Activated effector memory CD4-positive, alpha-beta T cell treated with Interleukin-2 at 50 U/mL for 16 hours (primary cell): ENCODE measurements around the gene DCDC1.

Experiments
- DNase-seq: peaks from one replicate; pipeline ENCODE4 v3.0.0-alpha.2; 2020

Gene DCDC1

DNA sequence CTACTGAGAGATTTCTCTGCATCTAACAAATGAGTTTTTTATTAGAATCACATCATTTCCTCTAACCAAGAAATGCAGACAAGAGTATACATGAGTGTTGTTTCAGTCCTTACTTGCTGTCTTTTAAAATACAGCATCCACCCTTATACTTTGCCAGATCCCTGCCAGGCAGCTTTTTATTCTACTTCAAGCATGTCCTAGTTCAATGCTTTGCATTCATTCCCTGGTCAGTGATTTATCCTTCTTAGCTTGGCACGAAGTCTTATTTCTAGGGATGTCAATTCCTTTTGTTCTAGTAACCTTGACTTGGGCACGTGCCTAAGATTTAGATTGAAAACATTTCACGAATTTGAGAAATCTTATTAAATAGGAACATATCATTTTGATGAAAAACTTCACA lies 476.2 kb downstream of the DCDC1 start:
- no peak for DNase-seq

DNA sequence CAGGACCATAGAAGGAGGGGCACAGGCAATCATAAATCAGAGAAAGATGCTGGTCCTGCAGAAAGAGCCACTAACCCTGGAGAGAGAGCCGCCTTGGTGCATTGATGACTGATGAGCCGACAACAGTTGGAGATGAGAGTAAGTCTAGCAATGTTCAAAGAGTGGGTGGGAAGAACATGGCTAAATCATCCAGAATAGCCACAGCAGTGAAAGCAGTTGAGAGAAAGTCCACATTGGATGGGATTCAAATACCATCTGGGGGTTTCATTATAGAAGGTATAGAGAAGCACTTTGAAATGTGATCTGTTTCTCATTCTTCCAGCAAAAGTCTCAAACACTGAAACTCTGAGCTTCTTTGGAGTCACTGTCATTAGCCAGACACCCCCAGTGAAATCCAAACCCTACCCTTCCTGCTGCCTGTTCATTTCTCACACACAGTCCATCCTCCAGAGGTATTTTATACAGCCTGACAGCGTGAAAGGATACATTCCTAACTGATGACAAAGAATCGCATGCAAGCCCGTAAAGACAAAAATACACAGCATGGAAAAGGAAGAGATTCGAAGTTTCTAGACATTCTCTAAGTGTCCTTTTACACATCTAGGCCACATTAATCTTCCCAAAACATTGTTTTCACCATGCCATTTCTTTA lies 480.3 kb downstream of the DCDC1 start:
- no peak for DNase-seq

DNA sequence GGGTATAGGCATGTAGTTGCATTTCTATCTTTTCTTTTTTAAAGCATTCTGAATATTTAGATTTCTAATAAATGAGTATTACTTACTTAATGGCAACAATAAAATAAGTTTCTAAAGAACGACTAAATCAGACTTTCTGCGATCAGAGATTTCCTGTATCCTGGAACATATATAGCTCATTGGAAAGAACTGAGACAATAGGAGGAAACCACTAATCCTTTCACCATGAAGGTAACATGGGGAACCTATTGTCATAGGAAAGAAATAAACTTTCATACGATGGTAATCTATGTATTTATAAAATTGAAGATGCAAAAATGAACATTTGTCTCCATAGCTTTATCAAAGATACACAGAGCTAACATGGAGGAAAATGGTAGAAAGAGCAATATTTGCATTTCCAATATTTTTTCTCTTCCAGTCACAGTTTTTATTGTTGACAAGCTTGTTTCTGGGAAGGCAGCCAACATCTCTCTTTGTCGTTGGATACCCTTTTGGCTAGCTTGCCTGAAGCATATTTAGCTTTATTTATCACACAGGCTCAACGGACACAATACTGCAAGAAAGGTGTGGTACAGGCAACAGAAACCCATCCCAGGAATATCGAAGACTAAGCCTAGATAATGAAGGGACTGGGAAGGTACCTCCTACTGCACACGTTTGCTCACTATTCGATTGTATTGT lies 490.1 kb downstream of the DCDC1 start:
- no peak for DNase-seq

- no peak for DNase-seq
These were observed 491.1 kb downstream of the DCDC1 start for GRCh38 chr11:30878400-30878799.

DNA sequence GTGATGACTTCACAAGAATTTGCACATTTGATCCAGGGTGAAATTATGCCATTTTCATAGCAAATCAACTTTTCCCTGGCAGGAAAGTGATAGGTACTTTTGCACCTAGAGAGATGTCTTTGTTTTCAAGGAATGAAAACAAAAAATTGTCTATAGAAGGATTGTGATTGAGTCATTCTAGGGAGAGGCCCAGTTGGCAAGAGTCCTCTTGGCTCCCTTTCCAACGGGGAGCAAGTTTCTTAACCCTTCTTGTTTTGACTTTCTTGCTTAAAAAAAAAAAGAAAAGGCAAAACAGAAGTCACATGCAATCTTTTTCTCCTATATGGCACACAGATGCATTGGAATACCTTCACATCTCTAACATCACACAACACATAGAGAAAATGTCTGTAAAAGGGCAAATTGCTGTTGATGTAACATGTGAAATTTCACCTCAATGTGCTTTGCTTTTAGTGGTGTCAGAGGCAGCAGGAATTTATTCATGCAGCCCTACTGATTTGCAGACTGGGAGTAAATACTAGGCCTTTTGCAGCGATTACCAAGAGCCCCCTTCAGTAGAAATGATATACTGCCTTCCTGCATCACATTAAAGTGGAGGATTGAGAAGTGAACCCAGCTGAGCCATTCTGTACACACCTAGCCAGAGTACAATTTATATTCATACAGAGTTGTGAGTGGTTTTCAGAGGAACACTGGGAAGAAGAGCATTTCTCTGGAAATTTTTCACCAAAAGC lies 492.7 kb downstream of the DCDC1 start:
- DNase-seq: no peak

GRCh38 chr11:30876228-30876627 lies 493.3 kb downstream of the DCDC1 start:
- DNase-seq: no peak

GRCh38 chr11:30875806-30876205 lies 493.7 kb downstream of the DCDC1 start:
- DNase-seq: no peak

DNA sequence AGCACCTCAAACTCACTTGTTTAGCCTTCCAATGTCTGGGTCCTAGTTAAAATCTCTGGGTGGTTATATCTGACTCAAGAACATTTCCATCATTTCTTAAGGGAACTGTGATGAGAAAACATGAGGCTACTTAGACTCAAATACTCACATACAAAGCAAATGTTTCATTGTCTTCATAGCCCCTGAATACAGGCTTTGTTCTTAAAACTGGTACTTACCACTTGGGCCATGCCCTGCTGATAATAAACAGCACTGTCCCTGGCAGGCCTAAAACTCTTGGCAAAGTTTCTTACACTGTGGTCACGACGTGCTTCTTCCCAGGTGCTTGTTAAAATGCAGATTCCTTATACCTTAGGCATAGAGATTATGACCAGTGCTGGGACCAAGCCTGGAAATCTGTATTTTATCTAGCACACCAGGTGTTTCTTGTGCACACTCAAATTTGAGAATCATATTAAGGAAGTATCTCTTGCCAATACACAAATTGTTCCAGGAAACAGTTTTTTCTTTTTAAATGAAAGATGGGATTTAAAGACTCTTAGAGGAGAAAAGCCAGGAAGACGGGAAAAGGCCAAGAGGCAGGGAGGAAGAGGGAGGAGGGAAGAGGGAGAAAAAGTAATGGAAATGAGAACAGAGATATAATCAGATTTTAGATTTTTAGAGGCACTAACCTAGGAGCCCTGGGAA lies 495.5 kb downstream of the DCDC1 start:
- no peak for DNase-seq

GRCh38 chr11:30868626-30869081 lies 500.9 kb downstream of the DCDC1 start:
- no peak for DNase-seq

GRCh38 chr11:30863209-30863608 lies 506.3 kb downstream of the DCDC1 start:
- DNase-seq: no peak

GRCh38 chr11:30861531-30861930 lies 508.0 kb downstream of the DCDC1 start:
- no peak for DNase-seq

DNA sequence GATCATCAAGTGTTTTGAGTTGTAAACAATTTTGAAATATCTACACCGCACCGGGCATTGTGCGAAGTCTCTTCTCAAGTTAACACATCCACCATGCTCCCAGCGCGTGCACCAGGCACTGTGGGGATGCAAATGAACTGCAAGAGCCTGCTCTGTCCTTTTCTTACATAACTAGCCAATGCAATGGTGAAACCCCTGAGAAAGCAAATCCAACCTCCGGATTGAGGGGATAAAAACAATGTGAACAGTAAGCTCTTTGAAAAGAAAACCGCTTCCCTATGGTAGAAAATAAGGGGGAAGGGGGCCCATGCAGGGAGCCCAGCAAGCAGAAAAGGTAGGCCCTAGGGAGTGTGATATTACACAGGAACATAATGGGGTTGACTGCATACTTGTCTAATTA lies 508.5 kb downstream of the DCDC1 start:
- DNase-seq: no peak

DNA sequence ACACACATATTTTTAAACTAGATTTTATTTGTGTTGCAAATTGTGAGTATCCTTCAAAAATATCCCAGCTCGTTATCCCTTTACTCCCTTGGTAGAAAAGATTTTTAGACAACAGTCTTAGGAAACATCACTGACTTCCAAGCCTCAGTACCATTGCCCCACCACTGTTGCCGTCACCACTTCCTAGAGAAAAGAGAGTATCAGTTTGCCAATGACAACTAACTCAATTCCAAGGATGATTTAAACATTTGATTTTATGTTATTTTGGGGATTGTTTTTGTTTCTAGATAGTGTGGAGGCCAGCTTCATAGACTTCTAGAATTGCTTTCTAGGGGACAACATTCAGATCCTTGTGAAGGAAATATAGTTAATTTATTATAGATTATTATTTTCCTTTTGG lies 509.4 kb downstream of the DCDC1 start:
- no peak for DNase-seq

DNA sequence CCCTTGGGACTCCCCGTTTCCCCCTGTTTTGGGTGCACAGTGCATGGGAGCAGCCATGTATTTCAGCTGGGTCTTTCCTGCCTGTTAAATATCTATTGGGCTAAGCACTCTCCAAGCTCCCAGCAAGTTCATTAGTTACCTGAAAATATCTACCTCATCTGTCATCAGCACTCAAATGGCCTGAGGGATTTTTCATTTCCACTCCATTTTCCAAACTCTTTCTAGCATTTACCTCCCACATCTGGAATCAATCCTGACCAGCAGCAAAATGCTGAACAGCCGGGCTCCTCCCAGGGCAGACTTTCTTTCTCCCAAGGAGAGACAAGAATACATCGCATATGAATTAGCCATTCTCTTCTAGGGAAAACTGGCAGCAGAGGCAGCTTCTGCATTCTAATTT lies 509.9 kb downstream of the DCDC1 start:
- DNase-seq: no peak

GRCh38 chr11:30855383-30856006 lies 514.0 kb downstream of the DCDC1 start:
- DNase-seq: no peak

- no peak for DNase-seq
These were observed 516.1 kb downstream of the DCDC1 start for GRCh38 chr11:30853439-30853838.

GRCh38 chr11:30852645-30853044 lies 516.9 kb downstream of the DCDC1 start:
- no peak for DNase-seq

GRCh38 chr11:30852091-30852490 lies 517.4 kb downstream of the DCDC1 start:
- DNase-seq: no peak

DNA sequence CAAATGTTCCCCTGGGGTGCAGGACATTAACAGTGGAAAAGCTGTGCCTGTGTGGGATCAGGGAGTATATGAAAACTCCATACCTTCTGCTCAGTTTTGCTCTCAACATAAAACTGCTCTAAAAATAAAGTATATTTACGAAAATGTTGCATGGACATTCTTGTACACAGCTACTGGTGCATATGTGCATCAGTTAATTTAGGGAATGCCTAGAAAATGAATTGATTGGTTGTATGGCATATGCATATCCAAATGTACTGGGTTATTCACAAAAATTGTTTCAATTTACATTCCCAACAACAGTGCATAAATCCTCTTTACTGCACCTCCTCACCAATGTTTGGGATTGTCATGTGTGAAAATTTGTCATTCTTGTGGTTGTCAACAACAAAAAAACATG lies 532.3 kb downstream of the DCDC1 start:
- no peak for DNase-seq

DNA sequence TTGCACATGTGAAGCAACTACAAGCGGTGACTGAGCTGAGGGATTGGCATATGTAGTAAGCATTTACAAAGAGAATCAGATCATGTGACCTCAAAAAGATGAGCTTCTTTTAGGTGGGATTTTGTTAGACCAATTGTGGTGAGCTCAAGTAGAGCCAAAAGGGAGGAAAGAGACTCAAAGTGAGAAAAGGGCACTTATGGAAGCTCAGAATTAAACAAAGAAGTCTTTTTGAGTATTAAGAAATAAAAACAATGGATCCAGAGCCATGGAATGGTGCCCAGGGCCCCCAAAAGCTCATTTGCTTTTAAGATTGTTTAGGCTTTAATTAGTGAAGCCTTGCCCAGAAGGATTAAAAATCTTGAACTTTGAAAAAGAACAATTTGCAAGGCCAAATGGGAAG lies 536.7 kb downstream of the DCDC1 start:
- no peak for DNase-seq

DNA sequence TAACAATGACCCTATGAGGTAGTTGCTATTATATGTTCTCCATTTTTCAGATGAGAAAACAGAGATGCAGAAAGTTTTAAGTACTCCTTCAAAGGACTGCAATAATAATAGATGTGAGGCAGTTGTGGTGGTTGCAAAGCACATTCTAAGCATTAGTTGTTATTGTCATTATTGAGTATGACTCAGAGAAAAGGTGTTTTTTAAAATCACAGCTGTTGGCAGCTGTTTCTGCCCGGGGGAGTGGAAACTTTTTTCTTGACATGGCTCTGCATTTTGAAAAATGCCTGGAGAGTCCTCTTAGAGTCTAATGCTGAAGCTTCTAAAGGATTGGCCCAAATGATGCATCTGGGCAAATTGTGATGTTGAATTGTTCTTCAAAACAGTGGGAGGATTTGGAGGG lies 538.9 kb downstream of the DCDC1 start:
- DNase-seq: no peak

DNA sequence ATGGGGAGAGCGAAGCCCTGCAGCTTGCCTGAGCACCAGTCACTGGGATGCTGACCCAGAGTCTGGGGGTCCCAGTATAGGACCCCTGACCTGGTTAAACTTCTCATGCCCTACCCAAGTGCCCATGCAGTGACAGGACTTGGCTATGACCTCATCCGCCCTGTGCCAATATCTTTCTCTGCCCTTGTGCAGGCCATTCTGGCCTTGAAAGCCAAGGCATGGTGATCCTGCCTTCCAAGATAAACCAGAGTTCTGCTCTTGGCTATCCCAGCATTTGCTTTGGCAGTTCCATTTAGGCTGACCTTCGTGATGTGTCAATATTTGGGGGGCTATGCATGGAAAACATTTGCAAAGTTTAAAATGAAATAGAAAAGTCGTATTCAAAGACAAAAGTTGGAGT lies 542.6 kb downstream of the DCDC1 start:
- DNase-seq: no peak

GRCh38 chr11:30825723-30826122 lies 543.8 kb downstream of the DCDC1 start:
- no peak for DNase-seq
